BLaER1 treated with 17β-estradiol and CSF1 and Interleukin-3, amounts not matched to agents 10 nM and 100 nM (cell line): ENCODE data around the gene PIK3CA.

Experiments
- H3K27ac ChIP-seq, 11 experiments: shearing (Covaris generic); formaldehyde crosslinking; 2 replicates each; pipeline ENCODE4 v1.8.1; 2022
- H3K27me3 ChIP-seq, 11 experiments: shearing (Covaris generic); formaldehyde crosslinking; 2 replicates each; pipeline ENCODE4 v1.8.1; 2022
- H3K36me3 ChIP-seq, 11 experiments: shearing (Covaris generic); formaldehyde crosslinking; 2 replicates each; pipeline ENCODE4 v1.8.1; 2022
- H3K4me1 ChIP-seq, 10 experiments: shearing (Covaris generic); formaldehyde crosslinking; 2 replicates each; pipeline ENCODE4 v1.8.1; 2022
- H3K4me2 ChIP-seq, 11 experiments: shearing (Covaris generic); formaldehyde crosslinking; 2 replicates each; pipeline ENCODE4 v1.8.1; 2022
- H3K4me3 ChIP-seq, 10 experiments: shearing (Covaris generic); formaldehyde crosslinking; 2 replicates each; pipeline ENCODE4 v1.8.1; 2022
- H3K9ac ChIP-seq, 11 experiments: shearing (Covaris generic); formaldehyde crosslinking; 2 replicates each; pipeline ENCODE4 v1.8.1; 2022
- H3K9me3 ChIP-seq, 11 experiments: shearing (Covaris generic); formaldehyde crosslinking; replicated peaks in 1 of 11; 2 replicates each; pipeline ENCODE4 v1.8.1; 2022
- H4K20me1 ChIP-seq, 11 experiments: shearing (Covaris generic); formaldehyde crosslinking; 2 replicates each; pipeline ENCODE4 v1.8.1; 2022
- Cebpa-rat ChIP-seq, 11 experiments: shearing (Covaris generic); IDR thresholded peaks; 2 replicates each; pipeline ENCODE4 v1.8.1; 2022

The PIK3CA gene

GRCh38 chr3:179181021-179181472, 32.9 kb downstream of the PIK3CA start:
- peak overlapping the region in 2 of 11 experiments; percentile 34 to 62; a peak in 5 of 22 replicates for H3K9ac ChIP-seq
- peak overlapping the region in 10 of 11 experiments; percentile 7 to 89 (median 42); a peak in 16 of 22 replicates for H3K4me2 ChIP-seq
- no peak for TF ChIP-seq Cebpa-rat (IDR thresholded peaks at IDR 0.05)
- H3K9me3 ChIP-seq = peaks cover 0 to 9% (median 0%) of the 10 kb centered on the region in 11 experiments; a peak in 6 of 22 replicates
- peaks cover 37 to 100% (median 81%) of the 10 kb centered on the region in 11 experiments; a peak in 21 of 22 replicates for H4K20me1 ChIP-seq
- no peaks in the 10 kb centered on the region for H3K27me3 ChIP-seq
- peaks cover 0 to 12% (median 8%) of the 10 kb centered on the region in 11 experiments; a peak in 11 of 22 replicates for H3K36me3 ChIP-seq
- peak overlapping the region in 2 of 11 experiments; percentile 34 to 51; a peak in 4 of 22 replicates for H3K27ac ChIP-seq
- no peak overlapping the region for H3K4me3 ChIP-seq
- H3K4me1 ChIP-seq = peaks cover 12 to 47% (median 26%) of the 10 kb centered on the region in 10 experiments; a peak in 18 of 20 replicates

GRCh38 chr3:179181993-179182551, 33.9 kb downstream of the PIK3CA start:
- Histone ChIP-seq H3K27ac (peak overlapping the region in 4 of 11 experiments; percentile 28 to 51 (median 33); a peak in 5 of 22 replicates), H3K4me1 (peaks cover 12 to 47% (median 26%) of the 10 kb centered on the region in 10 experiments; a peak in 18 of 20 replicates), H3K36me3 (peaks cover 0 to 15% (median 10%) of the 10 kb centered on the region in 11 experiments; a peak in 10 of 22 replicates), H4K20me1 (peaks cover 37 to 100% (median 80%) of the 10 kb centered on the region in 11 experiments; a peak in 21 of 22 replicates), H3K4me3 (no peak overlapping the region), H3K27me3 (no peaks in the 10 kb centered on the region), H3K9me3 (peaks cover 0 to 10% (median 0%) of the 10 kb centered on the region in 11 experiments; a peak in 6 of 22 replicates), H3K9ac (peak overlapping the region in 3 of 11 experiments; percentile 4 to 58 (median 55); a peak in 3 of 22 replicates), H3K4me2 (peak overlapping the region in 10 of 11 experiments; percentile 5 to 89 (median 38); a peak in 13 of 22 replicates)
- TF ChIP-seq Cebpa-rat (IDR thresholded peaks at IDR 0.05) = no peak

DNA sequence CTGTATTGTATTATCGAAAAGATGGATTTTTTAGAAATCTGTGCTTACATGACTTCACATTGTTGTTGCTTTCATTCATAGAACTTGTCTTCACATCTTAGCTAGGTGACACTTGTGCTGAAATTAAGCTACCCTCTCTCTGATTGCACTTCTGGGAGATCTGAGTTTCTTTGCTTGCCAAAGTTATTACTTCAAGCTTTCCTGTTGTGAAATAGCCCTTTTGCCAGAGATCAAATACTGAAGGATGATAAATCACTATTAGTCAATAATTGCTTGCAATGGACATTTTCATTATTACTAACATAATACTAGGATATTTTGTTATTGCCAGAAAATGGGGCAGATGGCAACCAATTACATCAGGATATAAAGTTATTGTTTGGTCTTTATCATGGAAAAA, 34.7 kb downstream of the PIK3CA start:
- Histone ChIP-seq H3K4me3 (no peak overlapping the region), H3K9me3 (peaks cover 0 to 10% (median 0%) of the 10 kb centered on the region in 11 experiments; a peak in 7 of 22 replicates), H3K4me2 (peak overlapping the region in 3 of 11 experiments; percentile 70 to 89 (median 87); a peak in 5 of 22 replicates), H3K27me3 (no peaks in the 10 kb centered on the region), H3K9ac (no peak overlapping the region), H4K20me1 (peaks cover 38 to 94% (median 76%) of the 10 kb centered on the region in 11 experiments; a peak in 21 of 22 replicates), H3K27ac (no peak overlapping the region), H3K4me1 (peaks cover 12 to 47% (median 26%) of the 10 kb centered on the region in 10 experiments; a peak in 18 of 20 replicates), H3K36me3 (peaks cover 0 to 15% (median 10%) of the 10 kb centered on the region in 11 experiments; a peak in 11 of 22 replicates)
- no peak for TF ChIP-seq Cebpa-rat (IDR thresholded peaks at IDR 0.05)

- Histone ChIP-seq H3K4me3 (no peak overlapping the region), H3K27me3 (no peaks in the 10 kb centered on the region), H3K27ac (no peak overlapping the region), H3K4me2 (no peak overlapping the region), H3K36me3 (peaks cover 0 to 15% (median 10%) of the 10 kb centered on the region in 11 experiments; a peak in 11 of 22 replicates), H4K20me1 (peaks cover 32 to 94% (median 75%) of the 10 kb centered on the region in 11 experiments; a peak in 21 of 22 replicates), H3K4me1 (peaks cover 12 to 43% (median 26%) of the 10 kb centered on the region in 10 experiments; a peak in 18 of 20 replicates), H3K9me3 (peaks cover 0 to 10% (median 0%) of the 10 kb centered on the region in 11 experiments; a peak in 7 of 22 replicates), H3K9ac (no peak overlapping the region)
- TF ChIP-seq Cebpa-rat (IDR thresholded peaks at IDR 0.05) = no peak
Measured at GRCh38 chr3:179184826-179185225, 36.7 kb downstream of the PIK3CA start.

DNA sequence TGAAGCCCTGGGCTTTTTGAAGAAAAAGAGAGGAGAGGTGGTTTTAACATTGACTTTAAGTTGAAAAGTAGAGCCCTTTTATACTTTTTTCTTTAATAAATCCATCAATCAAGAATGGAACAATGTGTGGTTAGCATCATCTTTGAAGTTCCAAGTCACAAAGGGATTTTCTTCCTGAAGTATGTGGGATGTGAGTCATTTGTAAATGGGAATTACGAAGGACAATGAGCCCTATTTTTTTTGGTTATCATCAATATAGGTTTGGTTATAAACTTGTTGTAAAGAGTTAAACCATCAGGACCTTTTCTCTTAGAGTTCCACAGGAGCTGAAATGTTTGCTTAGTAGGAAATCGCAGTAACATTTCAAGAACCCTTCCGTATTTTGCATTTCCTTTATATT, 38.3 kb downstream of the PIK3CA start:
- Histone ChIP-seq H3K27ac (no peak overlapping the region), H3K9me3 (peaks cover 0 to 10% (median 0%) of the 10 kb centered on the region in 11 experiments; a peak in 7 of 22 replicates), H3K9ac (no peak overlapping the region), H3K27me3 (no peaks in the 10 kb centered on the region), H3K4me2 (no peak overlapping the region), H3K36me3 (peaks cover 0 to 15% (median 10%) of the 10 kb centered on the region in 11 experiments; a peak in 11 of 22 replicates), H4K20me1 (peaks cover 24 to 94% (median 75%) of the 10 kb centered on the region in 11 experiments; a peak in 21 of 22 replicates), H3K4me3 (no peak overlapping the region), H3K4me1 (peaks cover 5 to 34% (median 12%) of the 10 kb centered on the region in 10 experiments; a peak in 18 of 20 replicates)
- no peak for TF ChIP-seq Cebpa-rat (IDR thresholded peaks at IDR 0.05)

GRCh38 chr3:179189759-179190158, 41.6 kb downstream of the PIK3CA start:
- H3K36me3 ChIP-seq = peaks cover 0 to 15% (median 9%) of the 10 kb centered on the region in 11 experiments; a peak in 10 of 22 replicates
- peaks cover 0 to 10% (median 0%) of the 10 kb centered on the region in 11 experiments; a peak in 7 of 22 replicates for H3K9me3 ChIP-seq
- H3K4me1 ChIP-seq = peaks cover under 1 to 22% (median 7%) of the 10 kb centered on the region in 10 experiments; a peak in 12 of 20 replicates
- no peak for TF ChIP-seq Cebpa-rat (IDR thresholded peaks at IDR 0.05)
- H3K4me2 ChIP-seq = no peak overlapping the region
- no peaks in the 10 kb centered on the region for H3K27me3 ChIP-seq
- no peak overlapping the region for H3K4me3 ChIP-seq
- H3K9ac ChIP-seq = no peak overlapping the region
- H4K20me1 ChIP-seq = peaks cover 23 to 93% (median 71%) of the 10 kb centered on the region in 11 experiments; a peak in 20 of 22 replicates
- H3K27ac ChIP-seq = no peak overlapping the region

DNA sequence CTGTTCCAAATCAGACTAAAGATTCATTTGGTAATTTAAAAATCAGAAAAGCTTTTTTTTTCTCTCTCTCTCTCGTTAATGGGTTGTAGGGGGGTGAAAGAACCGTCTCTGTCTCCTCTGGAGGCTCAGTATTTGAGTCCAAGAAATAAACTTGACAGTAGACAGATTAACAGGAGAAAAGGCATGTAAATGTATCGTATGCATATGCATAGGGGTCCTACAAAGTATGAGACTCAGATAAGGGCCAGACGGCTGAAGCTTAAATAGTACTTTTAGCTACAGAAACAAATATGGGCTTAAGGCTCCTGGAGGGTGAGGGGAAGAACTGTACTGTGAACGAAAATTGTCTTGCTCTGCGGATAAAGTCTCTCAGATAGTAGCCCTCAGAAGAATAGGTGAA, 42.4 kb downstream of the PIK3CA start:
- H3K36me3 ChIP-seq = peaks cover 0 to 13% (median 5%) of the 10 kb centered on the region in 11 experiments; a peak in 10 of 22 replicates

GRCh38 chr3:179192542-179192941, 44.4 kb downstream of the PIK3CA start:
- no peaks in the 10 kb centered on the region; a peak in 2 of 22 replicates for H3K36me3 ChIP-seq
- H3K27me3 ChIP-seq = no peaks in the 10 kb centered on the region
- H3K9me3 ChIP-seq = no peaks in the 10 kb centered on the region; a peak in 1 of 22 replicates
- no peak for TF ChIP-seq Cebpa-rat (IDR thresholded peaks at IDR 0.05)
- H3K4me1 ChIP-seq = peaks cover 19 to 48% (median 32%) of the 10 kb centered on the region in 10 experiments; a peak in 19 of 20 replicates
- H3K4me3 ChIP-seq = no peak overlapping the region
- no peak overlapping the region for H3K9ac ChIP-seq
- H3K27ac ChIP-seq = no peak overlapping the region
- H4K20me1 ChIP-seq = peaks cover 33 to 98% (median 85%) of the 10 kb centered on the region in 11 experiments; a peak in 20 of 22 replicates
- peak overlapping the region in 1 of 11 experiments; percentile 5; a peak in 1 of 22 replicates for H3K4me2 ChIP-seq

More for the DNA sequence above, 42.4 kb downstream of the PIK3CA start:
- Histone ChIP-seq H3K9me3 (peaks cover 0 to 9% (median 0%) of the 10 kb centered on the region in 11 experiments; a peak in 7 of 22 replicates), H3K4me2 (no peak overlapping the region), H3K4me3 (no peak overlapping the region), H3K27me3 (no peaks in the 10 kb centered on the region), H3K27ac (no peak overlapping the region), H3K4me1 (peaks cover 8 to 30% (median 15%) of the 10 kb centered on the region in 10 experiments; a peak in 19 of 20 replicates), H3K9ac (no peak overlapping the region), H4K20me1 (peaks cover 25 to 93% (median 71%) of the 10 kb centered on the region in 11 experiments; a peak in 20 of 22 replicates)
- TF ChIP-seq Cebpa-rat (IDR thresholded peaks at IDR 0.05) = no peak
